Common myeloid progenitor, CD34-positive (primary cell): ENCODE measurements around the gene USF3.

Experiments
- CTCF ChIA-PET: fragments of 350-600 bp; sonication (Branson Sonifier 250); formaldehyde crosslinking; loops from one replicate; lab custom pipeline; 2021; ENCODE audit warnings: antibody characterized with exemption; lab: Charles Lee
- POLR2A ChIA-PET: fragments of 350-600 bp; sonication (Branson Sonifier 250); formaldehyde crosslinking; loops from one replicate; lab custom pipeline; 2021; ENCODE audit warnings: antibody characterized with exemption; lab: Charles Lee
- DNase-seq, 3 donors: peaks; one replicate each; pipeline versions ENCODE4 v3.0.0 to v3.0.0-alpha.2; 2013
- H3K27ac ChIP-seq, 2 experiments: 1 replicate in 1 of 2; 2 replicates in 1 of 2; pipeline ENCODE4 v1.7.0; 2013; ENCODE audit warnings: inconsistent platforms in 2 of 2, low read length in 2 of 2, mild to moderate bottlenecking in 2 of 2, low read depth in 1 of 2, moderate library complexity in 1 of 2; ENCODE audit not compliant: severe bottlenecking in 2 of 2, insufficient read depth in 1 of 2, poor library complexity in 1 of 2
- H3K27me3 ChIP-seq, 5 experiments: replicated peaks in 2 of 5; 1 replicate in 3 of 5; 2 replicates in 2 of 5; pipeline versions ENCODE4 v1.6.1 to v1.7.0; 2013; ENCODE audit warnings: low read length in 4 of 5, mild to moderate bottlenecking in 2 of 5, moderate library complexity in 2 of 5, inconsistent platforms in 1 of 5; ENCODE audit not compliant: insufficient read depth in 5 of 5, control insufficient read depth in 4 of 5
- H3K36me3 ChIP-seq, 4 experiments: 1 replicate in 2 of 4; 2 replicates in 2 of 4; pipeline versions ENCODE4 v1.6.1 to v1.7.0; 2013; ENCODE audit warnings: low read length in 3 of 4, control low read depth in 1 of 4, mild to moderate bottlenecking in 1 of 4; ENCODE audit not compliant: control insufficient read depth in 4 of 4, insufficient read depth in 4 of 4
- H3K4me1 ChIP-seq, 4 experiments: 1 replicate in 3 of 4; 2 replicates in 1 of 4; pipeline versions ENCODE4 v1.6.1 to v1.7.1; 2013; ENCODE audit warnings: low read length in 3 of 4, mild to moderate bottlenecking in 3 of 4, control low read depth in 1 of 4, inconsistent platforms in 1 of 4, moderate library complexity in 1 of 4; ENCODE audit not compliant: control insufficient read depth in 4 of 4, insufficient read depth in 4 of 4; ENCODE audit errors: control extremely low read depth in 1 of 4
- H3K4me3 ChIP-seq, 7 experiments: 1 replicate in 4 of 7; 2 replicates in 3 of 7; pipeline versions ENCODE4 v1.5.1 to v1.7.0; 2013; ENCODE audit warnings: mild to moderate bottlenecking in 7 of 7, low read length in 6 of 7, moderate library complexity in 6 of 7, inconsistent platforms in 2 of 7, low read depth in 2 of 7, control low read depth in 1 of 7; ENCODE audit not compliant: insufficient read depth in 4 of 7, control insufficient read depth in 1 of 7; ENCODE audit errors: extremely low read depth in 1 of 7
- H3K9me3 ChIP-seq, 5 experiments: 1 replicate in 4 of 5; 2 replicates in 1 of 5; pipeline versions ENCODE4 v1.6.1 to v1.7.1; 2013; ENCODE audit warnings: low read length in 4 of 5, mild to moderate bottlenecking in 2 of 5, inconsistent platforms in 1 of 5, low read depth in 1 of 5, moderate library complexity in 1 of 5; ENCODE audit not compliant: control insufficient read depth in 4 of 5, insufficient read depth in 2 of 5; ENCODE audit errors: control extremely low read depth in 1 of 5
- WGBS: methylation state at CpG from one replicate; pipeline ENCODE4 v1.1.5; 2013; ENCODE audit not compliant: insufficient coverage; 5-methylcytosine and 5-hydroxymethylcytosine counted together

USF3 gene

DNA sequence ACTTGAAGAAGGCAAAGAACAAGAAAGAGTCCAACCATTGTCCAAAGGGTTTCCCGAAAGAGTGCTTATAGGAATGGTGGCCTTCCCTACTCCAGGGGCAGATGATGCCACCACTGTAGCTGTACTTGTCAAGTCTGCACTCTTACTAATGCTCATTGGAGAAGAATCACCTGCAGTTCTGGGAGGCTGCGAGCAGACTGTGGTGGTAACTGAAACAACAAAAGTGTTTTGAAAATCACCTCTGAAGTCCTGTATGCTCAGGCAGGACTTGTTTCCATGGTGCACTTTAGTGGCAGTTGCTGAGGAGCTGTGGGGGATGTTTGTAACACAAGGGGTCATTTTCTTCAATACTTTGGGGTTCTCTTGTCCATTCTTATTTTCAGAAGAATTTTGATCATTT, 36.0 kb downstream of the USF3 start:
- no peak for DNase-seq
- ChIA-PET POLR2A (interaction anchor here (0.8 kb wide), 1 partner anchor 39 kb away, joined by 3 read pairs; no protein-coding TSS in a partner anchor), CTCF (interaction anchor here (1.1 kb wide), 1 partner anchor 35 kb away, joined by 3 read pairs; no protein-coding TSS in a partner anchor)
- Histone ChIP-seq H3K27me3 (no peaks in the 10 kb centered on the region), H3K4me1 (peaks cover 0 to 15% (median 0%) of the 10 kb centered on the region in 4 experiments), H3K9me3 (peaks cover 0 to 3% (median 0%) of the 10 kb centered on the region in 5 experiments), H3K36me3 (peaks cover 9 to 59% (median 41%) of the 10 kb centered on the region in 4 experiments), H3K4me3 (no peak overlapping the region), H3K27ac (no peak overlapping the region)
- 100% methylated on average over 2 of the region's 2 CpGs for WGBS

- ChIA-PET POLR2A (interaction anchor here (0.8 kb wide), 1 partner anchor 39 kb away, joined by 3 read pairs; no protein-coding TSS in a partner anchor), CTCF (interaction anchor here (1.1 to 1.8 kb wide), 2 partner anchors 8 to 10 kb away, joined by 3 to 6 read pairs; no protein-coding TSS in a partner anchor)
- Histone ChIP-seq H3K36me3 (peaks cover 9 to 59% (median 40%) of the 10 kb centered on the region in 4 experiments), H3K27ac (no peak overlapping the region), H3K27me3 (no peaks in the 10 kb centered on the region), H3K4me1 (peaks cover 0 to 14% (median 0%) of the 10 kb centered on the region in 4 experiments), H3K4me3 (no peak overlapping the region), H3K9me3 (peaks cover 0 to 3% (median 0%) of the 10 kb centered on the region in 5 experiments)
- no peak for DNase-seq
- WGBS, result 100% methylated on average over 1 of the region's 1 CpG
Measured at GRCh38 chr3:113659996-113660395, 36.4 kb downstream of the USF3 start.

DNA sequence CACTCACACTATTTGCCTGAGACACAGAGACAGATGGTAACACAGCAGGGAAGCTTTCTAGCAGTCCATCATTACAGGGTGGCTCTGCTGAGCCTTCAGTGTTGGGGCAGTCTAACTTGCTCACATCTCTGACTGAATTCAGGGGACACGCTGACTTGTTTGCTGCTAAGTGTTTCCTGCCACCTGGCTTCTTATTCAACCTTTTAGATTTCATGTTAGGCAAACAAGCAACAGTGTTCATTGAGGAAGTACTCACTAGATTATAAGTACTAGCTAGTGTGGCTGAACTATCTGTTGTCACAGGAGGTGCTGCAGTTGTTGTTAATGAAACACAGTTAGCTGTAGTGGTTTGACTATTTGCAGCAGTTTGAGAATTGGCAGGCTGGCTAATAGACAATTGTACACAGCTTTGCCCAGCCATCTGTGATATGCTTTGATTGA, 37.3 kb downstream of the USF3 start:
- Histone ChIP-seq H3K4me1 (peaks cover 0 to 11% (median 0%) of the 10 kb centered on the region in 4 experiments), H3K27ac (no peak overlapping the region), H3K9me3 (peaks cover 0 to 3% (median 0%) of the 10 kb centered on the region in 5 experiments), H3K36me3 (peaks cover 9 to 57% (median 40%) of the 10 kb centered on the region in 4 experiments), H3K27me3 (no peaks in the 10 kb centered on the region), H3K4me3 (no peak overlapping the region)
- CTCF ChIA-PET, result interaction anchor here (1.1 to 1.8 kb wide), 2 partner anchors 9 kb away, joined by 3 to 6 read pairs; no protein-coding TSS in a partner anchor
- peak in 1 of 3 donors; percentile 12 for DNase-seq
- POLR2A ChIA-PET, result no interaction called here
- no CpG with 5 or more reads among the region's 1 CpG for WGBS

DNA sequence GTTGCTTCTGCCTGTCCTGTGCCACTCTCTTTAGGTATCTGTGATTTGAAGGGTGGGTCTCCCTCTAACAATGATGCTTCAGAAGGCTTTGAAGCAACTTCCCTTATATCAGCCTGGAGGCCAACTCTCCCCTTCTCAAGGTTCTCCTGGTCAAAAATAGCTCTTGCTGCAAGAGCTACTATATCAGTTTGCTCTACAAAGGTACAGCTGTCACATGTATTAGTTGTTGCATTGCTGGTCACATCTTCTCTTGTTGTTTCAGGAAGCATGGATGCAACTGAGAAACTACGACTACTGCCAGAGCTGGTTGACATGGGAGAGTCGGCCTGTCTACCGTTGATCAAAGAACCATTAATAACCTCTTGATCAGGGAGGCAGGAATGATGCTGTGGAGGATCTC, 38.3 kb downstream of the USF3 start:
- H3K4me3 ChIP-seq, result no peak overlapping the region
- no peaks in the 10 kb centered on the region for H3K27me3 ChIP-seq
- ChIA-PET CTCF (interaction anchor here (1.0 to 1.8 kb wide), 2 partner anchors 10 to 28 kb away, joined by 3 to 6 read pairs; no protein-coding TSS in a partner anchor), POLR2A (no interaction called here)
- H3K36me3 ChIP-seq, result peaks cover 9 to 53% (median 38%) of the 10 kb centered on the region in 4 experiments
- DNase-seq, result no peak
- WGBS, result 100% methylated on average over 1 of the region's 3 CpGs
- H3K9me3 ChIP-seq, result peaks cover 0 to 3% (median 0%) of the 10 kb centered on the region in 5 experiments
- H3K4me1 ChIP-seq, result peaks cover 0 to 11% (median 0%) of the 10 kb centered on the region in 4 experiments
- H3K27ac ChIP-seq, result no peak overlapping the region

GRCh38 chr3:113654851-113655250, 41.6 kb downstream of the USF3 start:
- H3K27me3 ChIP-seq, result no peaks in the 10 kb centered on the region
- H3K4me3 ChIP-seq, result no peak overlapping the region
- H3K9me3 ChIP-seq, result peaks cover 0 to 3% (median 0%) of the 10 kb centered on the region in 5 experiments
- ChIA-PET POLR2A (no interaction called here), CTCF (interaction anchor here (1.6 kb wide), 1 partner anchor 8 kb away, joined by 4 read pairs; no protein-coding TSS in a partner anchor)
- WGBS, result 100% methylated on average over 1 of the region's 3 CpGs
- no peak overlapping the region for H3K27ac ChIP-seq
- DNase-seq, result no peak
- no peaks in the 10 kb centered on the region for H3K4me1 ChIP-seq
- H3K36me3 ChIP-seq, result peaks cover 7 to 35% (median 22%) of the 10 kb centered on the region in 4 experiments

- CTCF ChIA-PET, result interaction anchor here (1.6 kb wide), 1 partner anchor 9 kb away, joined by 4 read pairs; no protein-coding TSS in a partner anchor
- no peaks in the 10 kb centered on the region for H3K27me3 ChIP-seq
- H3K9me3 ChIP-seq, result peaks cover 0 to 3% (median 0%) of the 10 kb centered on the region in 5 experiments
- H3K27ac ChIP-seq, result no peak overlapping the region
- H3K4me3 ChIP-seq, result no peak overlapping the region
- H3K36me3 ChIP-seq, result peaks cover 6 to 30% (median 19%) of the 10 kb centered on the region in 4 experiments
- DNase-seq, result no peak
- POLR2A ChIA-PET, result no interaction called here
- no peaks in the 10 kb centered on the region for H3K4me1 ChIP-seq
- WGBS, result 100% methylated on average over 1 of the region's 1 CpG
Measured at GRCh38 chr3:113654310-113654709, 42.1 kb downstream of the USF3 start.
